HTR-8/SVneo (cell line): ENCODE data around the gene STK32A.

Source experiments
- DNase-seq: peaks from one replicate; pipeline ENCODE4 v3.0.0; 2011; ENCODE audit warnings: low spot score, mixed read lengths; ENCODE audit not compliant: insufficient read length
- FAIRE-seq: peaks from 2 replicates; lab custom pipeline; 2011; peaks lifted over from hg19 to GRCh38; lab: Jason Lieb, UNC

STK32A gene

GRCh38 chr5:147410496-147411358 lies 175.9 kb downstream of the STK32A start:
- no peak for FAIRE-seq

GRCh38 chr5:147411359-147412319 lies 176.8 kb downstream of the STK32A start:
- FAIRE-seq: no peak
- DNase-seq: no peak

More at GRCh38 chr5:147410496-147411358, 175.9 kb downstream of the STK32A start:
- DNase-seq: no peak

- FAIRE-seq (no peak), DNase-seq (no peak)
These were observed 177.7 kb downstream of the STK32A start for GRCh38 chr5:147412561-147412960.

GRCh38 chr5:147413266-147413665 lies 178.4 kb downstream of the STK32A start:
- DNase-seq (no peak), FAIRE-seq (no peak)

GRCh38 chr5:147415651-147416050 lies 180.8 kb downstream of the STK32A start:
- FAIRE-seq (no peak), DNase-seq (no peak)

- DNase-seq: no peak
- no peak for FAIRE-seq
These were observed 182.4 kb downstream of the STK32A start for GRCh38 chr5:147417135-147417813.

GRCh38 chr5:147418613-147419012 lies 183.8 kb downstream of the STK32A start:
- FAIRE-seq: no peak
- DNase-seq: no peak

- DNase-seq: no peak
These were observed 192.0 kb downstream of the STK32A start for GRCh38 chr5:147426640-147427327.

GRCh38 chr5:147427521-147428401 lies 192.9 kb downstream of the STK32A start:
- no peak for DNase-seq
- no peak for FAIRE-seq

More at GRCh38 chr5:147426640-147427327, 192.0 kb downstream of the STK32A start:
- FAIRE-seq: no peak

GRCh38 chr5:147430628-147431027 lies 195.8 kb downstream of the STK32A start:
- no peak for FAIRE-seq
- DNase-seq: no peak

- FAIRE-seq (no peak), DNase-seq (no peak)
These were observed 196.8 kb downstream of the STK32A start for GRCh38 chr5:147431586-147431985.

- DNase-seq (no peak), FAIRE-seq (no peak)
These were observed 197.5 kb downstream of the STK32A start for GRCh38 chr5:147432323-147432722.

- DNase-seq (no peak), FAIRE-seq (no peak)
These were observed 199.2 kb downstream of the STK32A start for GRCh38 chr5:147434049-147434448.

GRCh38 chr5:147436596-147436995 lies 201.8 kb downstream of the STK32A start:
- FAIRE-seq (no peak), DNase-seq (no peak)

GRCh38 chr5:147437161-147437596 lies 202.4 kb downstream of the STK32A start:
- FAIRE-seq (no peak), DNase-seq (no peak)
